Right lobe of liver (tissue), 6 donors: Measurements from ENCODE around the gene SH3BGRL3. TPM values are rescaled to one million over a fixed set of nuclear protein-coding genes. Genes with fewer than 3 reads are reported as not detected.

Source experiments
- ATAC-seq, 4 donors: fragments of 200-7000 bp; cut with Tn5 transposase; one replicate each; pipeline ENCODE4 v1.9.1; 2020; ENCODE audit warnings: mild to moderate bottlenecking in 4 of 4, moderate library complexity in 4 of 4
- DNase-seq, 3 donors: peaks; one replicate each; pipeline ENCODE4 v3.0.0-alpha.2; 2020
- H3K27ac ChIP-seq, 3 donors: fragments of 200-600 bp; one replicate each; pipeline ENCODE4 v1.8.0; 2022
- H3K27me3 ChIP-seq, 2 donors: fragments of 200-600 bp; one replicate each; pipeline ENCODE4 v1.8.0; 2022
- H3K36me3 ChIP-seq, 4 donors: fragments of 200-600 bp; sonication (generic) in 1 of 4; one replicate each; pipeline versions ENCODE4 v1.5.1 to v1.8.0; 2017 to 2022; ENCODE audit warnings: control low read depth in 1 of 4
- H3K4me1 ChIP-seq, 4 donors: fragments of 200-600 bp; sonication (generic) in 1 of 4; one replicate each; pipeline versions ENCODE4 v1.5.1 to v1.8.0; 2017 to 2022; ENCODE audit warnings: control low read depth in 1 of 4
- H3K4me3 ChIP-seq, 3 donors: fragments of 200-600 bp; one replicate each; pipeline ENCODE4 v1.8.0; 2022
- H3K9me3 ChIP-seq, 4 donors: fragments of 200-600 bp; sonication (generic) in 1 of 4; one replicate each; pipeline versions ENCODE4 v1.5.1 to v1.8.0; 2017 to 2022; ENCODE audit warnings: control low read depth in 1 of 4
- POLR2A ChIP-seq: fragments of 450-650 bp; IDR thresholded peaks from one replicate; pipeline ENCODE4 v1.6.1; 2017; ENCODE audit warnings: antibody characterized with exemption, mild to moderate bottlenecking
- WGBS: methylation state at CpG from one replicate; pipeline ENCODE4 v1.1.6; 2018; ENCODE audit warnings: low coverage, low lambda C conversion rate; ENCODE audit not compliant: insufficient coverage; ENCODE audit errors: missing lambda C conversion rate; 5-methylcytosine and 5-hydroxymethylcytosine counted together
- intact Hi-C, 2 donors: fragments of 100-400 bp; cut with DNase I; formaldehyde crosslinking; loops; one replicate each; pipeline versions ENCODE4 v1.11.2 to v1.14.1; 2022
- total RNA-seq, 6 experiments: library from RNA; depleted of rRNA in 2 of 6; stranded (reverse); fragments of >200 nt in 2 of 6; fragmentation: NEBNext Ultra II Directional in 3 of 6; extraction: Animal tissue kit (Norgen Biotek cat#: 25700) in 3 of 6; gene quantifications; one replicate each; pipeline versions ENCODE4 v1.1.0 to v1.2.4, GENCODE V29; 2016 to 2023
- TF ChIP-seq, protein P1 (sequence below), 4 donors: fragments of 200-600 bp in 3 of 4; fragments of 450-650 bp in 1 of 4; IDR thresholded peaks; one replicate each; pipeline versions ENCODE4 v1.5.1 to v1.8.0; 2016 to 2022; ENCODE audit warnings: antibody characterized with exemption in 4 of 4, mild to moderate bottlenecking in 2 of 4
- donor health status: DM: no; HTN: yes; CAD: no.
- donor health status: DM: no; HTN: no; CAD: no.
- donor health status: DM: no; HTN: no; CAD: no.
- donor health status: DM: no; HTN: yes; CAD: no.
- donor health status: DM: no; HTN: yes; CAD: no.

Gene SH3BGRL3
- total RNA-seq, 6 experiments from 2014 or later, result 26.3 to 61.8 (median 34.9) TPM

DNA sequence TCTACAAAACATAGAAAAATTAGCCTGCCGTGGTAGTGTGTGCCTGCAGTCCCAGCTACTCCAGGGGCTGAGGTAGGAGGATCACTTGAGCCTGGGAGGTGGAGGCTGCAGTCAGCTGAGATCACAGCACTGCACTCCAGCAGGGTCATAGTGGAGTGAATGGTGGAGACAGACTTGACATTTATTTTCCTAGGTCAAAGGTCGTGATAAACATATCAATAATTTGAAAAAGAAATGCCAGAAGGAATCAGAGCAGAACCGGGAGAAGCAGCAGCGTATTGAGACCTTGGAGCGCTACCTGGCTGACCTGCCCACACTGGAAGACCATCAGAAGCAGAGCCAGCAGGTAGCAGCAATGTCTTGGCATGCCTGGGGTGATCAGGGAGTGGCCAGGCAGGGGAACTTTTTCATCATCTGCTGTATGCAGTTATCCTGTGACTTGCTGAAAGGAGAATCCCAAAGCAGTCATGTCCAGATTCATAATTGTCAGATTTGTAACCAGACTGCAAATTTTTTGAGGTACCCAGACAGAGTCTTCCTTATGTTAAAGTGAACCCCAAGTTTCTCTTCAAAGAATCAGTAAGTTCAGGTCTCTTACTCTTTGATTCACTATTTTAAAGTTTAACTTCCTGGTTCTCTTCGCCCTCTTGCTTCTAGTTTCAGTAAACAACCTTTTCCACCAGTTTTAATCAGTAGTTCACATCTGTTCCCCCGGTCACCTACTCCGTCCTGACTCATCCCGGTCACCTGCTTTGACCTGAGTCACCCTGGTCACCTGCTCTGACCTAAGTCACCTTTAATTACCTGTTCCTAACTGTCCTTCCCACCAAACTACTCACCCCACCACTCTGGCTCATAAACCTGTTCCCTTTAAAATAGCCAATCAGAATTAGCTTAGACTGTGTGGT, 11.3 kb upstream of the SH3BGRL3 start:
- ATAC-seq (peak in 1 of 4 donors; percentile 34), DNase-seq (no peak)
- WGBS, result 91% methylated on average over 8 of the region's 9 CpGs
- H3K4me3 ChIP-seq, result no peak overlapping the region
- H3K4me1 ChIP-seq, result no peaks in the 10 kb centered on the region
- peaks cover 0 to 31% (median 3%) of the 10 kb centered on the region in 4 donors for H3K36me3 ChIP-seq
- intact Hi-C loops, result no loop called here
- TF ChIP-seq, protein P1, sequence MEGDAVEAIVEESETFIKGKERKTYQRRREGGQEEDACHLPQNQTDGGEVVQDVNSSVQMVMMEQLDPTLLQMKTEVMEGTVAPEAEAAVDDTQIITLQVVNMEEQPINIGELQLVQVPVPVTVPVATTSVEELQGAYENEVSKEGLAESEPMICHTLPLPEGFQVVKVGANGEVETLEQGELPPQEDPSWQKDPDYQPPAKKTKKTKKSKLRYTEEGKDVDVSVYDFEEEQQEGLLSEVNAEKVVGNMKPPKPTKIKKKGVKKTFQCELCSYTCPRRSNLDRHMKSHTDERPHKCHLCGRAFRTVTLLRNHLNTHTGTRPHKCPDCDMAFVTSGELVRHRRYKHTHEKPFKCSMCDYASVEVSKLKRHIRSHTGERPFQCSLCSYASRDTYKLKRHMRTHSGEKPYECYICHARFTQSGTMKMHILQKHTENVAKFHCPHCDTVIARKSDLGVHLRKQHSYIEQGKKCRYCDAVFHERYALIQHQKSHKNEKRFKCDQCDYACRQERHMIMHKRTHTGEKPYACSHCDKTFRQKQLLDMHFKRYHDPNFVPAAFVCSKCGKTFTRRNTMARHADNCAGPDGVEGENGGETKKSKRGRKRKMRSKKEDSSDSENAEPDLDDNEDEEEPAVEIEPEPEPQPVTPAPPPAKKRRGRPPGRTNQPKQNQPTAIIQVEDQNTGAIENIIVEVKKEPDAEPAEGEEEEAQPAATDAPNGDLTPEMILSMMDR (IDR thresholded peaks at IDR 0.05), result no peak
- TF ChIP-seq POLR2A, result no peak
- H3K9me3 ChIP-seq, result no peaks in the 10 kb centered on the region
- H3K27ac ChIP-seq, result no peak overlapping the region
- H3K27me3 ChIP-seq, result no peaks in the 10 kb centered on the region

DNA sequence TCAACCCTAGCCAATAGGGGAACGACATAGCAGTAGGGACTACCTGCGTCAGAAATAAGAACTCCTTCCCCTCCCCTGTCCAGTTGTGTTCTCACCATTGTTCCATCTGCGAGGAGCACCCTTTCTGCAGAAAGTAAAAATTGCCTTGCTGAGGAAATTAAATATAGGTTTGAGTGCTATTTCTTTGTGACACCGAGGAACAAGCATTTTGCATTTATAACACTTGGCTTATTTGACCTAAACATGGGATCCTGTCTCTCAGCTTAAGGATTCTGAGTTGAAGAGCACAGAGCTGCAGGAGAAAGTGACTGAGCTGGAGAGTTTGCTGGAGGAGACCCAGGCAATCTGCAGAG, 10.7 kb upstream of the SH3BGRL3 start:
- H3K36me3 ChIP-seq, result peaks cover 0 to 24% (median 2%) of the 10 kb centered on the region in 4 donors

DNA sequence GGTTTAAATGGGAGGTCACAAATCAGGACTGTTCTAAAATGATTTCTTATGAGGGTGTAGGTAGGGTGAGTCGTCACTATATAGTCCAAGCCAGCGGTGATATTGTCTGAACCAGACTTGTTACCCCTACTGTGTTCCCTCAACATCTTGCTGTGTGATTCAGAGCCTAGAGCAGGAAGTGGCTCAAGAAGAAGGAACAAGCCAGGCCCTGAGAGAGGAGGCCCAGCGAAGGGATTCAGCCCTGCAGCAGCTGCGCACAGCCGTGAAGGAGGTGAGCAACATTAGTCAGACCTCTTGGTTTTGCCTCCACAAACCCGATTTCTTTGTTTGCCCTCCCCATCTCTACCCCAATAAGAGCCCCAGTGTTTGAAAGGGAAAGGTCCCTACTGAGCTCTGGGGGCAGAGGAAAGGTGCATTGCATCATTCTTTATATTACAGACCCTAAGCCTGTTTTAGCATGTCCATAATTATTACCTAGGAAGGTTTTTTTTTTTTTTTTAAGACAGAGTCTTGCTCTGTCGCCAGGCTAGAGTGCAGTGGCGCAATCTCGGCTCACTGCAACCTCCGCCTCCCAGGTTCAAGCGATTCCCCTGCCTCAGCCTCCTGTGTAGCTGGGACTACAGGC, 5.0 kb upstream of the SH3BGRL3 start:
- Histone ChIP-seq H3K27me3 (no peaks in the 10 kb centered on the region), H3K36me3 (peaks cover 0 to 13% (median 0%) of the 10 kb centered on the region in 4 donors), H3K27ac (peak overlapping the region in 1 of 3 donors; percentile 88), H3K9me3 (no peaks in the 10 kb centered on the region), H3K4me1 (peaks cover 0 to 44% (median 21%) of the 10 kb centered on the region in 4 donors), H3K4me3 (no peak overlapping the region)
- TF ChIP-seq, protein P1 (IDR thresholded peaks at IDR 0.05), result no peak
- TF ChIP-seq POLR2A, result no peak
- intact Hi-C loops, result no loop called here
- peak in 1 of 3 donors; percentile 54 for DNase-seq
- WGBS, result 64% methylated on average over 6 of the region's 11 CpGs
- ATAC-seq, result no peak

More for the DNA sequence above, 10.7 kb upstream of the SH3BGRL3 start:
- 93% methylated on average over 4 of the region's 4 CpGs for WGBS
- Histone ChIP-seq H3K4me1 (no peaks in the 10 kb centered on the region), H3K27me3 (no peaks in the 10 kb centered on the region), H3K4me3 (no peak overlapping the region), H3K9me3 (no peaks in the 10 kb centered on the region), H3K27ac (no peak overlapping the region)
- ATAC-seq (no peak), DNase-seq (no peak)
- TF ChIP-seq POLR2A, result no peak
- TF ChIP-seq, protein P1 (IDR thresholded peaks at IDR 0.05), result no peak
- intact Hi-C loops, result no loop called here

DNA sequence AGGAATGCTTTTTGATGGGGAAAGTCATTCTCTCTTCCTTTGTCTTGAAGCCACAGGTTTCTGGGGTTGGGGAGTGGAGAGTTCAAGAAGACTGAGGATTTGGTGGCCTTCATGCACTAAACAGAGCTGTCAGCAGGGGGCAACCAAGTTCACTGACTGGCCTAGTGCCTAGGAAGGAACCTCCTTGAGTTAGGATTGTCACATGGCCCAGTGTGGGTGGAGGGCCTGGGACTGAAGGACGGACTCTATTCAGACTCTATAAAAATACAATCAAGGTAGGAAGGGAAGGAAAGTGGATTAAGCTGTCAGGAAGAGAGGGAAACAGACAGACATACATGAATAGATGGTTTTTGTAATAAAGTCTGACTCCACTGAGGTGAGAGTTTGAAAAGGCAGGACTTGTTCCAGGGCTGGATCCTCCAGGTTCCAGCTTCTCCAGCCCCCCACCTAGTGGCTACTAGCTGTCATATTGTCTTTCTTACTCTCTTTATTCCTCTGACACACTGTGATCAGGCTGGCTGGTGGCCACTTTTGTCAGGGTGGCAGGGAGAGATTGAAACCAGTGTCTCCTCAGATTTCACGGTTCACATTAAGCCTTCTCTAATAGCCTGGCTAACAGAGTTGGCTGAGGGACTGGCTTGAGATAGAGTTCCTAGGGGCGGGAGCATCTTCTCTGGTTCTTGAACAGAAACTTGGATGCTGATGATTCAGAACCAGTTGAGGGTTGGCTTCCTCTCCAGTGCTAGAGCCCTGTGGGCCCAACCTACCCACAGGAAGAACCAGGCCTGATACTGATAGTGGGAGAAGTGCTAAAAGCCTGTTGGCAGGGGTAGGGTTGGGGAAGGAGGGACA, 4.1 kb upstream of the SH3BGRL3 start:
- intact Hi-C loops, result no loop called here
- WGBS, result 46% methylated on average over 3 of the region's 3 CpGs
- Histone ChIP-seq H3K27ac (peak overlapping the region; percentile 37 to 88 (median 61)), H3K4me3 (no peak overlapping the region), H3K9me3 (no peaks in the 10 kb centered on the region), H3K4me1 (peaks cover 0 to 44% (median 21%) of the 10 kb centered on the region in 4 donors), H3K27me3 (no peaks in the 10 kb centered on the region), H3K36me3 (peaks cover 0 to 7% (median 0%) of the 10 kb centered on the region in 4 donors)
- ATAC-seq (peak; percentile 65 to 71 (median 68)), DNase-seq (peak; percentile 77 to 83 (median 78))
- TF ChIP-seq, protein P1 (IDR thresholded peaks at IDR 0.05), result peak; percentile 71 to 84 (median 73)
- peak; percentile 44 for TF ChIP-seq POLR2A
